Measurements from ENCODE around the gene ST7.

DNA sequence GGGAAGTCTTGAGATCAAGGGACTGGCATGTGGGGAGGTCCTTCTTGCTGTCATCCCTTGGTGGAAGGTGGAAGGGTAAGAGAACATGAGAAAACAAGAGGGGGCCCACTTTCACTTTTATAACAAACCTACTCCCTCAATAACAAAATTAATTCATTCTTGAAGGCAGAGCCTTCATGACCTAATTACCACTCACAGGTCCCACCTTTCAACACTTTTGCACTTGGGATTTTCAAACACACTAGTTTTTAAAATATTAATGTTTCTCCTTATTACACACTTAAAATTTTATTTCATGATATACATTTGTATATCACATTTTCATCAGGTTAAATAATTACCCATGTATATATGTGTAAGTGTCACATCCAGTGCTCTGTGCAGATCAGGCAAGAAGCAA is 2.0 kb downstream of the ST7 start:
- TF ChIP-seq, protein P1, sequence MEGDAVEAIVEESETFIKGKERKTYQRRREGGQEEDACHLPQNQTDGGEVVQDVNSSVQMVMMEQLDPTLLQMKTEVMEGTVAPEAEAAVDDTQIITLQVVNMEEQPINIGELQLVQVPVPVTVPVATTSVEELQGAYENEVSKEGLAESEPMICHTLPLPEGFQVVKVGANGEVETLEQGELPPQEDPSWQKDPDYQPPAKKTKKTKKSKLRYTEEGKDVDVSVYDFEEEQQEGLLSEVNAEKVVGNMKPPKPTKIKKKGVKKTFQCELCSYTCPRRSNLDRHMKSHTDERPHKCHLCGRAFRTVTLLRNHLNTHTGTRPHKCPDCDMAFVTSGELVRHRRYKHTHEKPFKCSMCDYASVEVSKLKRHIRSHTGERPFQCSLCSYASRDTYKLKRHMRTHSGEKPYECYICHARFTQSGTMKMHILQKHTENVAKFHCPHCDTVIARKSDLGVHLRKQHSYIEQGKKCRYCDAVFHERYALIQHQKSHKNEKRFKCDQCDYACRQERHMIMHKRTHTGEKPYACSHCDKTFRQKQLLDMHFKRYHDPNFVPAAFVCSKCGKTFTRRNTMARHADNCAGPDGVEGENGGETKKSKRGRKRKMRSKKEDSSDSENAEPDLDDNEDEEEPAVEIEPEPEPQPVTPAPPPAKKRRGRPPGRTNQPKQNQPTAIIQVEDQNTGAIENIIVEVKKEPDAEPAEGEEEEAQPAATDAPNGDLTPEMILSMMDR (IDR thresholded peaks at IDR 0.05; ENCODE audit: insufficient read depth, low read depth, low read length), result no peak
- no peak for TF ChIP-seq EZH2 (IDR thresholded peaks at IDR 0.05; ENCODE audit: insufficient read depth, low read length)
